GM20000 (cell line): ENCODE data around the gene SMARCAD1.
"Not testable (repeated sequence)": the region's sequence is repeated elsewhere in the genome, so short reads cannot be mapped to it uniquely, and the experiment has no call there.

Experiments used
- DNase-seq: peaks from one replicate; pipeline ENCODE4 v3.0.0; 2012; ENCODE audit warnings: low spot score
- TF ChIP-seq, protein P1 (sequence below): IDR thresholded peaks from 2 replicates; pipeline ENCODE4 v1.5.1; 2012; ENCODE audit warnings: mild to moderate bottlenecking, control low read depth; ENCODE audit errors: extremely low read depth, missing control alignments

The SMARCAD1 gene

DNA sequence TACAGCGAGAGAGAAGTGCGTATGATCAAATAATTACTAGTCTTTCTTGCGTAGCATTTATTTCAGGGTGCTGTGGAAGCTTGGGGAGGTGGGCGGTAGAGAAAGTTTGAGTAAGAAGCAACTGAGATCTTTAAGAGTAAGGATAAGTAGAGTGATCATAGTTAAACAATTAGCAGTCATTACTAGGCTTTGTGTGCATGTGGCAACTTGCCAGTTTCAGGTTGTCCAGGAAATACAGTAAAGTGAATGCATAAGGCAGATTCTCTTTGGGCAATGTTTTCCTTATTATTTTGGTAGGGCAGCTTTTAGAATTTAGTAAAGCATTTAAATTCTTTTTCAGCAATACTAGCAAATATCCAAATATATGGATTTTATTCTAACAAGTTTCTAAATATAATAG is 78.0 kb downstream of the SMARCAD1 start:
- DNase-seq: no peak
- TF ChIP-seq, protein P1, sequence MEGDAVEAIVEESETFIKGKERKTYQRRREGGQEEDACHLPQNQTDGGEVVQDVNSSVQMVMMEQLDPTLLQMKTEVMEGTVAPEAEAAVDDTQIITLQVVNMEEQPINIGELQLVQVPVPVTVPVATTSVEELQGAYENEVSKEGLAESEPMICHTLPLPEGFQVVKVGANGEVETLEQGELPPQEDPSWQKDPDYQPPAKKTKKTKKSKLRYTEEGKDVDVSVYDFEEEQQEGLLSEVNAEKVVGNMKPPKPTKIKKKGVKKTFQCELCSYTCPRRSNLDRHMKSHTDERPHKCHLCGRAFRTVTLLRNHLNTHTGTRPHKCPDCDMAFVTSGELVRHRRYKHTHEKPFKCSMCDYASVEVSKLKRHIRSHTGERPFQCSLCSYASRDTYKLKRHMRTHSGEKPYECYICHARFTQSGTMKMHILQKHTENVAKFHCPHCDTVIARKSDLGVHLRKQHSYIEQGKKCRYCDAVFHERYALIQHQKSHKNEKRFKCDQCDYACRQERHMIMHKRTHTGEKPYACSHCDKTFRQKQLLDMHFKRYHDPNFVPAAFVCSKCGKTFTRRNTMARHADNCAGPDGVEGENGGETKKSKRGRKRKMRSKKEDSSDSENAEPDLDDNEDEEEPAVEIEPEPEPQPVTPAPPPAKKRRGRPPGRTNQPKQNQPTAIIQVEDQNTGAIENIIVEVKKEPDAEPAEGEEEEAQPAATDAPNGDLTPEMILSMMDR: no peak

DNA sequence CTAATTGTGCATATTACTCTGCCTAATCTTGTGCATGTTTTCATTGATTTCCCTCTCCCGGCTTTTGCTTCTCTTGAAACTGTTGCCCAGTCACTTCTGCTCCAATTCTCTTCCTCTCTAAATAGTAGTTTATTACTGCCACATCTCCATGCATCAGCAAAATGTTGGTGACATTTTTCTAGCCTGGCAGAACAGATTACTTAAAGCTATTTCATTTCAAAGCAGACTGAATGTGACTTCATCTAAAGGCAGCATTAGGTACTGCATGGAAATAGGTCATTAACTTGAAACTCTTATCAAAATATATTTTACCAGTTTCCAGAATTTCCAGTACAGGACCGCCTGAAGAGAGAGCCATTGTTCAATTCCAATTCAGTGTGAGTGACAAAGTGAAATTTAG is 82.6 kb downstream of the SMARCAD1 start:
- TF ChIP-seq, protein P1: no peak
- no peak for DNase-seq

DNA sequence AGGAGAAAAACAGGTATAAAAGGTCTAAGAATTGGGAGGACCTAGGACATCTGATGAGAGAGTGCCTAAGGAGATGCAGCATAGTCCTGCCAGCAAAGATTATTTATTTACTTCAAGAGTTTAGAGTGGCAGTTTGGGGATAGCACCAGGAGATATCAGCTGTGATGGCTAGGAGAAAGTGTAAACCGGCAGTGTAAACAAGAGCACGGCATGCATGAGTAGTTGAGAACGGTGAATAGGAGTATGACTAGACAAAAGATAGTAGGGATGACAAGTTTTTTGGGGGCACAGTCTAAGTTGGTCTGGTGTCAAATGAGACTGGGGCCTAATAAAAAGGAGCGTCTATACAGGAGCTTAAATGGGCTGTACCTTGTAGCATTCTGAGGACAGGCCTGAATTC is 86.3 kb downstream of the SMARCAD1 start:
- not testable (repeated sequence) for DNase-seq

DNA sequence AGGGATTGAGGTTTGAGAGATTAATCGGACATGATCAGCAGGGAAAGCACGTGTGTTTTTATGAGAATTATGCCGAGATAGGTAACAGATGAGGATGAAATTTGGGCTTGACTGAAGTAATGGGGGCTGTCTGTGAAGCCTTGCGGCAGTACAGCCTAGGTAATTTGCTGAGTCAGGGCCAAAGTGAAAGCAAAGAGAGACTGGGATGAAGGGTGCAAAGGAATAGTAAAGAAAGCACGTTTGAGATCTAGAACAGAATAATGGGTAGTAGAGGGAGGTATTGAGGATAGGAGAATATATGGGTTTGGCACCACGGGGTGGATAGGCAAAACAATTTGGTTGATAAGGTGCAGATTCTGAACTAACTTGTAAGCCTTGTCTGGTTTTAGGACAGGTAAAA is 87.8 kb downstream of the SMARCAD1 start:
- DNase-seq: not testable (repeated sequence)

DNA sequence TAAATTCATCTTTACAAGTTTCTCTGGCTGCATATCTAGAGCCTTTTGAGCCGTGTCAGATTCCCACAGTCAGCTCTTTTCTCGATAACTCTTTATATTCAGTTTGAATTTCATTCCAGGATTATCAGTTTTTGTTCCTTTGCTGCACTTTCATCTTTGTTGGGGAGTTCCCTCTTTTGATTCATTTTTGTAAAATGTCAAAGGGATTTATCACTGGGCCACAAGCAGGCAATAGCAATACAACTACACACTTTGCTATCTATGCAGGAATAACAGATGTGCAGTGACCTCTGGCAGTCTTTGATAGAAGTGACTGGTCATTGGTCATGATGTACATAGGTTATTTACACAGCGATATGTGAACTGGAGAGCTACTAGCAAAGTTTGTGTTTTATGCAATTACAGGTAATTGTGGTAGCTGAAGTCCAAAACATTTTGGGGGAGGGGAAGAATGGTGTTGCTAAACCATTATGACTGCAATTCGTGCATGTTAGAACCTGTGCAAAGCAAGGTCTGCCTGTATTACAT is 91.1 kb downstream of the SMARCAD1 start:
- DNase-seq: no peak
- TF ChIP-seq, protein P1: no peak

DNA sequence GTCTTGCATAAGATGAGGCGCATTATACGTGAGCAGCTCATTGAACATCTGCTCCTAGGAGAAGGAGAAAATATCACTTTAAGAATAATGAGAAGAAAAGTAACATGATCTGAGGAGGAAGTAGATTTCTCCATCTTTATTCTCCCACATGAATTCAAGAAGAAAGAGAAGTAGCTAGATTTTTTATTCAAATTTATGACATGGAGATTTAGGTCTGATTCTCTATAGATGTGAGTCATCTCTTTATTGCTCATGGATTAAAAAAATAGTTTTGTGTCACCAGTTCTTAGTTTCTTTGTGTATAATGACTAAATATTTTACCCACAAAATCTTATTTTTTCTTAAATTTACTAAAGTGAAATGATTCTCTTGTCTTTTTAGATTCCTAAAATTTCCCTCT is 94.5 kb downstream of the SMARCAD1 start:
- no peak for DNase-seq
- TF ChIP-seq, protein P1: no peak

DNA sequence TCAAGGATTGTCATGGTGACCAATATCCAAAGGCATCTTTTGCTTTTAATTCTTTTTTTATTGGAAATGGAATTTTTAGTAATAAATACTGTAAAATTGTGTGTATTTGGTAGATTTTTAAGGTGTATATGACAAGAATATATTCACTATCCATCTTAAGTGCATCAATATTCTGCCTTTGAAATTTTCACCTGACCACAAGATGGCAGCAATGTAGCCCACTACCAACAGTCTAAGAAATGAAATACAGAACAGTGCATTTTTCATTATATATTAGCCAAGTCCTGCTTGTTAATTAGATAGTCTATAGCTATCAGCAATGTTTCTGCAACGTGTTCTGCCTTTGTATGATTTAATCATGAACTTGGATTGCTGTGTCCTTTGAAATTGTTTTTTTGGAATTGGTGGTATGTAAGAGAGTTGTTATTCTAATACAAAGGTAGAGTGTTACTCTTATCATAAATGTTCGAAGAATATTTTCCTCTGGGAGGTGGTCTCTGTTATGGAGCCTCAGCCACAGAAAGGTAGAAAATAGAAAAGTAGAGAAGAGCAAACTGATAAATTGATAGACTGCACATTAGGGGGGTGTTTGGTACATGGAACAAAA is 96.8 kb downstream of the SMARCAD1 start:
- peak; percentile 21 for DNase-seq
- TF ChIP-seq, protein P1: peak; percentile 54

DNA sequence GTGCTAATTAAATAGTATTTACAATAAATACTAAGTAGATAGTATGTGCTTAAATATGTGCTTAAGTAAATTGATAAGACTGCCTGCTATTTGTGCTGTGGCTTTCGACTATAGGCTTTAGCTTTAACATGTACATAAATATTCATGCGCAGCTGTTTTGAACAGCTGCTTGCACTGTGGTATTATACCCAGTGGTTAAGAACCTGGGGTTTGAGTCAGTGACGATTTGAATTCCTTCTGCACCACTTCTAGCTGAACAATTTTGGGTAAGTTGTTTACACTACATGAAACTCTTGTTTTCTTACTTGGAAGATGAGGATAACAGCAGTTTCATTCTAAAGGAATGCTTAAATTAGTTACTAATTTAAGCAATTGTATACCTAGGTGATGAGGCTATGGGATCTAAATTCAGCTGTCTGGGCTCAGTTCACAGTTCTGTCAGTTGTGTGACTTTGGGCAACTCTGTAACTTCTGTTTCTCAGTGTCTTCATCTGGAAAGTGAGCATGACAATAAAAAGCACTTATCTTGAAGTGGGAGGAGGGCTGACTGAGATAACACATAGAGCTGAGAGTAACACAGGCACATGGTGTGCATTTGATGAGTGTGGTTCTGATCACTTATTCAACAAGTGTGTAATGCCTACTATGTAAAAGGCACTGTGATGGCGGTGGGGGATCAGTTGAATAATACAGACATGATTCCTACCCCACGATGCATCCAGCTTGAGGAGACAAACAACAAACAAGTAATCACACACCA is 98.0 kb downstream of the SMARCAD1 start:
- no peak for DNase-seq
- TF ChIP-seq, protein P1: no peak
